ENCODE data around the gene MACROD2. TPM values are rescaled to one million over a fixed set of nuclear protein-coding genes. Genes with fewer than 3 reads are reported as not detected.

Gene MACROD2
- polyA plus RNA-seq, 1 donor: 5.4 TPM

- no peaks in the 10 kb centered on the region for H3K36me3 ChIP-seq (ENCODE audit: control insufficient read depth, insufficient read depth, low read length)
- no peaks in the 10 kb centered on the region for H3K27me3 ChIP-seq (ENCODE audit: control insufficient read depth, insufficient read depth, low read length)
- no peak for DNase-seq
- H3K4me3 ChIP-seq (ENCODE audit: low read length): no peak overlapping the region
- peaks cover 3% of the 10 kb centered on the region for H3K4me1 ChIP-seq (ENCODE audit: control insufficient read depth, insufficient read depth, low read length)
- H3K9me3 ChIP-seq (ENCODE audit: control insufficient read depth, low read depth, low read length): peaks cover 4% of the 10 kb centered on the region
- no CpG with 5 or more reads among the region's 4 CpGs for WGBS (ENCODE audit: insufficient coverage, low lambda C conversion rate)
- no peak overlapping the region for H3K27ac ChIP-seq (ENCODE audit: low read length)
Observed at GRCh38 chr20:15931897-15932296, 1936.6 kb downstream of the MACROD2 start.

- Histone ChIP-seq H3K9me3 (ENCODE audit: control insufficient read depth, low read depth, low read length) (peaks cover 4% of the 10 kb centered on the region), H3K36me3 (ENCODE audit: control insufficient read depth, insufficient read depth, low read length) (no peaks in the 10 kb centered on the region), H3K4me3 (ENCODE audit: low read length) (no peak overlapping the region), H3K27me3 (ENCODE audit: control insufficient read depth, insufficient read depth, low read length) (no peaks in the 10 kb centered on the region), H3K4me1 (ENCODE audit: control insufficient read depth, insufficient read depth, low read length) (no peaks in the 10 kb centered on the region), H3K27ac (ENCODE audit: low read length) (no peak overlapping the region)
- WGBS (ENCODE audit: insufficient coverage, low lambda C conversion rate): no CpG with 5 or more reads among the region's 3 CpGs
- DNase-seq: no peak
Observed at GRCh38 chr20:15937179-15937578, 1941.9 kb downstream of the MACROD2 start.

- Histone ChIP-seq H3K36me3 (ENCODE audit: control insufficient read depth, insufficient read depth, low read length) (no peaks in the 10 kb centered on the region), H3K27ac (ENCODE audit: low read length) (no peak overlapping the region), H3K4me1 (ENCODE audit: control insufficient read depth, insufficient read depth, low read length) (no peaks in the 10 kb centered on the region), H3K4me3 (ENCODE audit: low read length) (no peak overlapping the region), H3K27me3 (ENCODE audit: control insufficient read depth, insufficient read depth, low read length) (no peaks in the 10 kb centered on the region), H3K9me3 (ENCODE audit: control insufficient read depth, low read depth, low read length) (peaks cover 4% of the 10 kb centered on the region)
- DNase-seq: no peak
- WGBS (ENCODE audit: insufficient coverage, low lambda C conversion rate): no CpG with 5 or more reads among the region's 1 CpG
Observed at GRCh38 chr20:15938847-15939246, 1943.5 kb downstream of the MACROD2 start.

GRCh38 chr20:15940127-15940526 is 1944.8 kb downstream of the MACROD2 start:
- no peak for DNase-seq
- Histone ChIP-seq H3K27ac (ENCODE audit: low read length) (no peak overlapping the region), H3K36me3 (ENCODE audit: control insufficient read depth, insufficient read depth, low read length) (no peaks in the 10 kb centered on the region), H3K4me3 (ENCODE audit: low read length) (no peak overlapping the region), H3K4me1 (ENCODE audit: control insufficient read depth, insufficient read depth, low read length) (no peaks in the 10 kb centered on the region), H3K27me3 (ENCODE audit: control insufficient read depth, insufficient read depth, low read length) (no peaks in the 10 kb centered on the region), H3K9me3 (ENCODE audit: control insufficient read depth, low read depth, low read length) (peaks cover 4% of the 10 kb centered on the region)
- WGBS (ENCODE audit: insufficient coverage, low lambda C conversion rate): 100% methylated on average over 2 of the region's 6 CpGs

DNA sequence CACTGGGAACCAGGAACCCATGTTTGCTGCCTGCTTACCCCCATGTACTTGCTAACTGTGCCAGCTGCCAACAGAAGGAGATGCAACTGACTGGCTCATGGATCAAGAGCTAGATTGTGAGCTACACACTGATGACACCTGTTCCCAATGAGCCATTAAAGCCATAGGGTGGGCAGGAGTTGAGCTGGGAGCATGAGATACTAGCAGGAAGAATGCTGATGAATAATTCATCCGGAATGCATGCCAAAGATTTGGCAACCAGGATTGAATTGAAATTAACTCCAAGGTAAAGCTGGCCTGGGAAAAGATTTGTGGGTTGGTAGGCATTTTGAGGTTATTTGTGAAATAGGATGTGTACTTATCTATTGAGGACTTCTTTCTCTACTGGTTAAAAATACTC is 1946.8 kb downstream of the MACROD2 start:
- no CpG with 5 or more reads among the region's 1 CpG for WGBS (ENCODE audit: insufficient coverage, low lambda C conversion rate)

GRCh38 chr20:15945289-15945688 is 1950.0 kb downstream of the MACROD2 start:
- no peaks in the 10 kb centered on the region for H3K4me1 ChIP-seq (ENCODE audit: control insufficient read depth, insufficient read depth, low read length)
- no peak overlapping the region for H3K27ac ChIP-seq (ENCODE audit: low read length)
- no peak overlapping the region for H3K4me3 ChIP-seq (ENCODE audit: low read length)
- peak in 1 of 2 donors; percentile 21 for DNase-seq
- no peaks in the 10 kb centered on the region for H3K36me3 ChIP-seq (ENCODE audit: control insufficient read depth, insufficient read depth, low read length)
- H3K27me3 ChIP-seq (ENCODE audit: control insufficient read depth, insufficient read depth, low read length): no peaks in the 10 kb centered on the region
- no peaks in the 10 kb centered on the region for H3K9me3 ChIP-seq (ENCODE audit: control insufficient read depth, low read depth, low read length)

More for the DNA sequence above, 1946.8 kb downstream of the MACROD2 start:
- H3K4me3 ChIP-seq (ENCODE audit: low read length): no peak overlapping the region
- H3K4me1 ChIP-seq (ENCODE audit: control insufficient read depth, insufficient read depth, low read length): no peaks in the 10 kb centered on the region
- H3K9me3 ChIP-seq (ENCODE audit: control insufficient read depth, low read depth, low read length): peaks cover 4% of the 10 kb centered on the region
- H3K27ac ChIP-seq (ENCODE audit: low read length): no peak overlapping the region
- no peaks in the 10 kb centered on the region for H3K36me3 ChIP-seq (ENCODE audit: control insufficient read depth, insufficient read depth, low read length)
- DNase-seq: no peak
- no peaks in the 10 kb centered on the region for H3K27me3 ChIP-seq (ENCODE audit: control insufficient read depth, insufficient read depth, low read length)

DNA sequence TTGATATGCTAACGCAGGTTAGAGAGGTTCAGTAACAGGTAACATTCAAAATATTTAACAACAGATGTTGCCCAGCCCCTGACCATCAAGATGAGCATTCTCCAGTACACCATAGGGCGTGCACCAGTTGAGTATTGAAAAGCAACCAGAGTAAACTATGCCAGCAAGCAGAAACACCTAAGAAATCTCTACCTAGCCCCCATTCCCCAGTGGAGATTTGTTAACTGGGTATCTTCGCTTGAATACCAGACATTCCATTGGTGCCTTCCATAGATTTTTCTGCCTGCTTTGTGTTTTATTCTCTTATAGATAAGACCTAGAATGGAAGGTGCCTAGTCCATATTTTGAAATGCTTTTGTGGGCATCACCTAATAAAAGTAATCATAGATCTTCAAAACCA is 1954.1 kb downstream of the MACROD2 start:
- DNase-seq: no peak
- WGBS (ENCODE audit: insufficient coverage, low lambda C conversion rate): 100% methylated on average over 1 of the region's 3 CpGs
- H3K27ac ChIP-seq (ENCODE audit: low read length): no peak overlapping the region
- H3K36me3 ChIP-seq (ENCODE audit: control insufficient read depth, insufficient read depth, low read length): no peaks in the 10 kb centered on the region
- H3K27me3 ChIP-seq (ENCODE audit: control insufficient read depth, insufficient read depth, low read length): no peaks in the 10 kb centered on the region
- H3K4me3 ChIP-seq (ENCODE audit: low read length): no peak overlapping the region
- no peaks in the 10 kb centered on the region for H3K4me1 ChIP-seq (ENCODE audit: control insufficient read depth, insufficient read depth, low read length)
- H3K9me3 ChIP-seq (ENCODE audit: control insufficient read depth, low read depth, low read length): no peaks in the 10 kb centered on the region

- H3K4me3 ChIP-seq (ENCODE audit: low read length): no peak overlapping the region
- 100% methylated on average over 2 of the region's 8 CpGs for WGBS (ENCODE audit: insufficient coverage, low lambda C conversion rate)
Observed at GRCh38 chr20:15951658-15952057, 1956.3 kb downstream of the MACROD2 start.

GRCh38 chr20:15958142-15958541 is 1962.8 kb downstream of the MACROD2 start:
- Histone ChIP-seq H3K27ac (ENCODE audit: low read length) (no peak overlapping the region), H3K36me3 (ENCODE audit: control insufficient read depth, insufficient read depth, low read length) (no peaks in the 10 kb centered on the region), H3K27me3 (ENCODE audit: control insufficient read depth, insufficient read depth, low read length) (no peaks in the 10 kb centered on the region), H3K4me1 (ENCODE audit: control insufficient read depth, insufficient read depth, low read length) (no peaks in the 10 kb centered on the region), H3K4me3 (ENCODE audit: low read length) (no peak overlapping the region), H3K9me3 (ENCODE audit: control insufficient read depth, low read depth, low read length) (no peaks in the 10 kb centered on the region)
- DNase-seq: no peak
- 77% methylated on average over 3 of the region's 4 CpGs for WGBS (ENCODE audit: insufficient coverage, low lambda C conversion rate)

More at GRCh38 chr20:15951658-15952057, 1956.3 kb downstream of the MACROD2 start:
- H3K27ac ChIP-seq (ENCODE audit: low read length): no peak overlapping the region
- H3K4me1 ChIP-seq (ENCODE audit: control insufficient read depth, insufficient read depth, low read length): no peaks in the 10 kb centered on the region
- no peaks in the 10 kb centered on the region for H3K36me3 ChIP-seq (ENCODE audit: control insufficient read depth, insufficient read depth, low read length)
- H3K27me3 ChIP-seq (ENCODE audit: control insufficient read depth, insufficient read depth, low read length): no peaks in the 10 kb centered on the region
- no peak for DNase-seq
- H3K9me3 ChIP-seq (ENCODE audit: control insufficient read depth, low read depth, low read length): no peaks in the 10 kb centered on the region

DNA sequence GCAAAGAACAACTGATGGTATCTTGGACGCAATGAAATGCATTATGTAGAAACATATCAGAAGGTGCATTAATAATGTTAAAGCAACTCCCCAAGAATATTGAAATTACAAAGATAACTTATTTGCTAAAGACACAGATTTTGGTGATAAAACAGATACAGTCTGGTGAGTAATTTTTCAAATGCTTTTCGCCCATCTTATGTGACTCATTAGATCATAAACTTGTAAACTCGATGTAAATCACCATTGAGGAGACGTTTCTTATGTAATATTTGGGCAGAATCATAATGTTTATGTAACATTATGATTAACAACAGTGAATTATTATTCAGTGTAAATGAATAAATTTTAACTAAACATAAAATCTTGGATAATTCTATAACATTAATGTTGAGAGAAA is 1969.8 kb downstream of the MACROD2 start:
- no peaks in the 10 kb centered on the region for H3K36me3 ChIP-seq (ENCODE audit: control insufficient read depth, insufficient read depth, low read length)
- no peak overlapping the region for H3K4me3 ChIP-seq (ENCODE audit: low read length)
- WGBS (ENCODE audit: insufficient coverage, low lambda C conversion rate): 100% methylated on average over 2 of the region's 4 CpGs
- H3K27me3 ChIP-seq (ENCODE audit: control insufficient read depth, insufficient read depth, low read length): no peaks in the 10 kb centered on the region
- H3K27ac ChIP-seq (ENCODE audit: low read length): no peak overlapping the region
- no peaks in the 10 kb centered on the region for H3K9me3 ChIP-seq (ENCODE audit: control insufficient read depth, low read depth, low read length)
- no peaks in the 10 kb centered on the region for H3K4me1 ChIP-seq (ENCODE audit: control insufficient read depth, insufficient read depth, low read length)
- DNase-seq: no peak

DNA sequence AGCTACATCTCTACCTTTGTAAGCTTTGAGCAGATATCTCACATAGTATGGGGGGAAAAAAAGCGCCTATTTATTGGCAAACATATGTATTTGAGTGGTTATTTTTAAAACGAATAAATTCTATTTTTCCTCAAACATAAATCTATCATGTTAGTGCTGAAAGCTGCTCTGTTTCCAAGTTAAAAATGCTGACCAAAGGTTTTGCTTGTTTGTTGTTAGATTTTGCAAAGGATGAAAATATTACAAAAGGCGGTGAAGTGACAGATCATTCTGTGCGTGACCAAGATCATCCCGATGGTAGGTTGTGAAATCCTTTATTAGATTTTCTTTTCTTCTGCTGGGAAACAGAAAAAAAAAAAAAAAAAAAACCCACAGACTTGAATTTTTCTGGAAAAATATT is 1972.0 kb downstream of the MACROD2 start:
- Histone ChIP-seq H3K9me3 (ENCODE audit: control insufficient read depth, low read depth, low read length) (peaks cover 5% of the 10 kb centered on the region), H3K4me1 (ENCODE audit: control insufficient read depth, insufficient read depth, low read length) (no peaks in the 10 kb centered on the region), H3K4me3 (ENCODE audit: low read length) (no peak overlapping the region), H3K27me3 (ENCODE audit: control insufficient read depth, insufficient read depth, low read length) (no peaks in the 10 kb centered on the region), H3K27ac (ENCODE audit: low read length) (no peak overlapping the region), H3K36me3 (ENCODE audit: control insufficient read depth, insufficient read depth, low read length) (no peaks in the 10 kb centered on the region)
- no peak for DNase-seq
- 97% methylated on average over 5 of the region's 5 CpGs for WGBS (ENCODE audit: insufficient coverage, low lambda C conversion rate)
